Stimulated activated naive CD8-positive, alpha-beta T cell treated with anti-CD3 and anti-CD28 coated beads, Interleukin-15, Interleukin-2, amounts not matched to agents 100 U/mL and 50 U/mL, for 24 hours (primary cell): ENCODE results near the gene FADS2.

ENCODE experiments used
- ATAC-seq: fragments of 150-1000 bp; cut with Tn5 transposase; one replicate; pipeline ENCODE4 v1.10.0; 2021
- DNase-seq: peaks from one replicate; pipeline ENCODE4 v3.0.0; 2021

Gene FADS2

DNA sequence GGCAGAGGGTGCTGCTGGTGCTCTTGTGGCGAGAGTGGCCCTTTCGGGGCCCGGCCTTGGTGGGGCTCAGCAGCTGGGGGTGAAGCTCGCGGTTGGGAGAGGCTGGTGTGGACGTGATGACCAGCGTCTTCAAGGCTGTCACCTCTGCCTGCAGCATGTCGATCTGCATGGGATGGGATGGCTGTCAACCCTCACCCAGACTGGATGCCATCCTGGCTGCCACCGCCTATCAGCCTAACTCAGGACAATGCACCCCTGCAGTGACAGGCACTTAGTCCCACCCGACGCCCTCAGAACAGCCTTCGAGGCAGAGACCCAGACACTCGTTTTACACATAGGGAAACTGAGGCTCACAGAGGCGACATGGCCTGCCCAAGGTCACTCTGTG lies 78.4 kb downstream of the FADS2 start:
- no peak for ATAC-seq
- no peak for DNase-seq

DNA sequence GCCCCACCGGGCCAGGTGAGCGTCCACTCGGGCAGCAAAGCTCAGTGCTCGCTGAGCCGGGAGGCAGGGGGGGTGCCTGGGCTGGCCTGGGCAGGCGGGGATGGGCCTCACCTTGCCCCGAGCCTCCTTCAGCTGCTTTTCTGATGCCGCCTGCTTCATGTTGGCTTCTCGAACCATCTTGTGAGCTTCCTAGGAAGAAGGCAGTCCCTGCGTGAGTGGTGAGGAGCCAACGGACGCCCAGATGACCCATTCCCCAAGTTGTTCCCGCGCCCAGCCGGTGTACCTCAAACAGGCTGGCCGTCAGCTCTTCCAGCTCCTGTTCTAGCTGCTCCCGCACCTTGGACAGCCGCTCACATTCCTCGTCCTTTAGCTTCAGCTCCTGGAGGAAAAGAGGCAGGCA lies 79.2 kb downstream of the FADS2 start:
- DNase-seq = no peak

DNA sequence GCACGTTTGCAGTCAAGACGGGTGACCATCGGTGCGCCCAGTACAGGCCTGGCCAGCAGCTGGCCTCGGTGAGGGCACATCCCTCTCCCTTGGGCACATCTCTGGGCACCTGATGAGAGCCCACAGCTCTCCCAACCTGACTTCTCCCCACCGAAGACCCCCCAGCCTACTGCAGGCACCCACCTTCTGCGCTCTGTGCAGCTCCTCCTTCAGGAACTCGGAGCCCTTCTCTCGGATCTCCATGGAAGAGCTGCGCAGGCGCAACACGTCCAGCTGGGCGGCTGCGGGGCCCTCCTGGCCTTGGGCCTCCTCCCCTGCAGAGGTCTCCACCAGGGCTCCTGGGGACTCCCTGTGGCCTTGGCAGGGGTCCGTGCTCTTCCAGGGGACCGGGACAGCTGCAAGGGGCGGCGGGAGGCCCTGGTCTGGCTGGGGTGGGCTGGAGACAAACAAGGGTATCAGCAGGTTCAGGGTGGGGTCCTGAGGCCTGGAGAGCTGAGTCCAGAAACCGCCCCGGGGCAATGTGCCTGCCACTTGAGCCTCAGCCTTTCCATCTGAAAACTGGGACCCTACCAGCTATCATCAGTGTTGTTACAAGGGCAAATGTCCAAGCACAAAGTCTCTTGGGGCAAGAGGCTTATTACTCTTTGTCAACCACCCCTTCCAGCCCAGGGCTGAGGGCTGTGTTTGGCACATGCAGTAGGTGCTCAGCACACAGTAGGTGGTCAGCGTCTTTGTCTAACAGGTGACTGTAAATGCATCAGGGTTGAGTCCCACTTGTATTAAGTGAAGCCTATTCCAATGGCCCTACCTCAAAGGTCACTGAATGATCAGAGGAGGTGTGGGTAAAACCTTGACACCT lies 80.0 kb downstream of the FADS2 start:
- no peak for ATAC-seq
- no peak for DNase-seq

More for the DNA sequence above, 79.2 kb downstream of the FADS2 start:
- ATAC-seq = no peak

DNA sequence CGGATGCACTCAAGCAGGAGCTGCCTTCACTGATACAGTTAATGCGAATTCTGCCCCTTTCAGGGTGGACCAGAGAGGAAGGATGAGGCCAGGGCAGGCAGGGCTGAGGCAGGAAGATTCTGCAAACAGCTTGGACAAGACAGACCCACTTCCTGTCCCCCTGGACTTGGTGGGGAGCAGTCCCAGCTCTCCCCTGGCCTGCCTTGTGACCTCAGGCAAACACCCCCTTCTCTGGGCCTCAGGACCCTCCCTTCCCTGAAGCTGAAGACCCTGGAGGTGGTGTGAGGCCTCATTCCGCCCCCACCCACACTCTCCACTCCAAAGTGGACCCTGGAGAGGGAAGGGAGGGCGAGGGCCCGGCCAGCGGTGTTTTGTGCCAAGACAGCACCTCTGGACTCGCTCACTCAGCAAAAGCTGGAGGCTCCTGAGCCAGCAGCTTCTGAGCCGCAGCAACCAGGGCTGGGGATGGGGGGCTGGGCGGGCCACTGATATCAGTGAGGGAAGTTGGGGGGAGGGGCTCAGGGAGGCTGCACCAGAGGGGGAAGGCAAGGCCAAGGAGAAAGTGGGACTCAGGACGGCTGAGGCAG lies 80.7 kb downstream of the FADS2 start:
- DNase-seq (no peak), ATAC-seq (no peak)

DNA sequence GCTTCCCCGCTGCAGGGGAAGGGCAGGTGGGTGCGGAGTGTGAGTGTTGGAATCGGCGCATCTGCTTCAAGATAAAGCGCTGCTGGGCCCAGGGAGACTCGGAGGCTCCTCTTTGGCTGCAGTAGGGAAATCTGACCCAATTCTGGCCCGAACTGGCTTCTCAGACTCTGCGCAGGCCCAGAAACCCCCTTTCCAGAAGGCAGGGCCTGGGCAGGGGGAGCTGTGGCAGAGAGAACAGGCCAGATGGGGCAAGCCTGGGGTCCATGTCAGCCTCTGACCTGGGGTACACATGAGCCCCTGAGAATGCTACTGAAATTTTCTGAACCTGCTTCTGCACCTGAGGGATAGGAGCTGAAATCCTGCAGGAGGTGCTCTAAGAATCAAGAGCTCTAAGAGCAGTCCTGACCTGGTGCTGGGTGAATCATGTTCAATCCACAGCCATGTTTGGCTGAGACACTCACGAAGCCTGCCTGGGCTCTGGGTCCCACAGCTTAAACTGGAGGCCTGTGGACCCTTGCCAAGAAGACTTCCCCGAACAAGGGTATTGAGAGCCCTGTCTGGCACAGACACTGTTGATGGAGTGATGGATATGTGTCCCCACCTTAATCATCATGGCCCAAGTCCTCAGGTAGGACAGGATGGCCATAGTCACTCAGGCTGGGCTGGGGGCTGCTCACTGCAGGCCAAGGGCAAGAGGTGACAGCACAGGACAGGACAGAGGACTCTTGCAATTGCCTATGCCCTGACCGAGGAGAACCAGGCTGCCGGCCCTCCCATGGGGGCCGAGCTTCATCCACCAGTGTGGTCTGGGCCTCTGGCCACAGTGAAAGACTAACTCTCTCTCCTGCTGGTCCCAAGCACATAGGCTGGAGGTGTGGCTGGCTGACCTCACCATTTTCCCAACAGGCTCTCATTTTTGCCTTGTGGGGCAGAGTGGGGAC lies 82.4 kb downstream of the FADS2 start:
- DNase-seq = no peak
- ATAC-seq = no peak

DNA sequence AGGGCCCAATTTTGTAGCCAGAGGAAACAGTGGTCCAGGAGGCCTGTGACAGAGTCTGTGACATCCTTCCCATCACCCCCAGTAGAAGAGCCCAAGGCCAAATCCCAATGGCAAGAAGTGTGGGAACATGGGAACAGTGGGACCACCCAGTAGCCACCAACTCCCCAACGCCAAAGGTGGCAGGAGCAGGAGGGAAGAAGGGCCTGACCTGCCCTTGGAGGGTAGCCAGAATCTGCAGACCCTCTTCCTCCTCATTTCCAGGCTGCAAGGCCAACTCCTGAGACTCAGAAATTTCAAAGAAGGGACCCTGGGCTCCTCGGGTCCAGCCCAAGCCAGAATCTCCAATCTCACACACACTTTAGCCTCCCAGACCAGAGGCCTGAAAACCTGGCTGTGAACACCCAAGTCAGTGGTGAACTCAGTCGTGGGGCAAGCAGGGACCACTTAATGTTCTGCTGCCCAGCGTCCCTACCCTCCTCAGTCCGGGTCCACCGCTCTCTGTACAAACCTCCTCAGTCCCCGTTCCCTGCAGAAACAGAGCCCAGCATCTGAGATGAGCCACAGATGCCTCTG lies 83.1 kb downstream of the FADS2 start:
- DNase-seq (no peak), ATAC-seq (no peak)

DNA sequence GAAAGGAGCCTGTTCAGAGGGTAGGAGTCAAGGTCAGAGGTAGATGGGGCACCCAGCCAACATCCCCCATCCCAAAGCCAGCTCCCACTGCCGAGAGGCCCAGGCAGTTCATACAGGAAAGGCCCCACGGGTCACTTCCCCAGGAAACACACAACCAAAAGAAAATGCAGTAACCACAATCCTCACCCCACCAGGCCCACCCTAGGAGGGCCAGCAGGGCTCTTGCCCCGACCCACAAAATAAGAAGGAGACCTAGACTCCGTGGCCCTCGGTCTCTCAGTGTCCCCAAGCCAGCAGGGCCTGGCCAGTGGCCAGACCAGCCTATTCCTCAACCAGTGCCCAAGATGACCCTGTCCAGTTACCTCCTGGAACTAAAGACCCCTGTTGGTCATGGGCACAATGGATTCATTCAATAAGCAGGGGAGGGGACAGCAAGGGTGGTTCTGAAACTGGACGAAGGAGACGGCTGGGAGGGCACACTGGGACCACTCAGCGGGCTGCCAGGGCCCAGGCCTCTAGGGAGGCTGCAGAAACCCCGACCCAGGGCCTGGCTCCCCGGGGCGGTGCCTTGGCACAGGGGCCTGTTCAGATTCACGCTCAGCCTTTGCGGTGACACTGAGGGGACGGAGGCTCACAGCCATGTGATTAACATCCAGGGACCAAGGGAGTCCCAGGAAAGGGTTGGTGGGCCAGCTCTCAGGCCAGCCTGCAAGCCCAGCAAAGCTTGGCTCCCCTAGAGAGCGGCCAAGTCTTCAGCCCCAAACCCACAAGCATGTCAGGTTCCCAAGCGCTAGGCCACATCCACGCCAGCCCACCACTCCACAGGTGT lies 83.8 kb downstream of the FADS2 start:
- DNase-seq (no peak), ATAC-seq (no peak)

DNA sequence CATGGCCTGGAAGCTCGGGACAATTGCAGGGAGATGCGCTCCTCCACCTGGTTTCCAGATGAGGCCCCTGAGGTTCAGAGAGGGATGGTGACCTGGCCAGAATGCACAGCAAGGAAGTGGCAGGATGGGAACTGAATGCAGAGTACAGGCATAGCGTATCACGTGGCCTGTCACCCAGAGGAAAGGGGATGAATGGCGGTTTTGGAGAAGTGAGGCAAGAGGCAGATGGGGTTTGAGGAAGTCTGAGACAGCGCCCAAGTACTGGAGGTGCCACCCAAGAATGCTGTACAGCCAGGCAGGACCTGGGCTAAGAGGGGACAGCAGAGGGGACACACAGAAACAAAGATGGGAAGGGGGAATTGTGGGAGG lies 84.4 kb downstream of the FADS2 start:
- ATAC-seq (no peak), DNase-seq (no peak)

DNA sequence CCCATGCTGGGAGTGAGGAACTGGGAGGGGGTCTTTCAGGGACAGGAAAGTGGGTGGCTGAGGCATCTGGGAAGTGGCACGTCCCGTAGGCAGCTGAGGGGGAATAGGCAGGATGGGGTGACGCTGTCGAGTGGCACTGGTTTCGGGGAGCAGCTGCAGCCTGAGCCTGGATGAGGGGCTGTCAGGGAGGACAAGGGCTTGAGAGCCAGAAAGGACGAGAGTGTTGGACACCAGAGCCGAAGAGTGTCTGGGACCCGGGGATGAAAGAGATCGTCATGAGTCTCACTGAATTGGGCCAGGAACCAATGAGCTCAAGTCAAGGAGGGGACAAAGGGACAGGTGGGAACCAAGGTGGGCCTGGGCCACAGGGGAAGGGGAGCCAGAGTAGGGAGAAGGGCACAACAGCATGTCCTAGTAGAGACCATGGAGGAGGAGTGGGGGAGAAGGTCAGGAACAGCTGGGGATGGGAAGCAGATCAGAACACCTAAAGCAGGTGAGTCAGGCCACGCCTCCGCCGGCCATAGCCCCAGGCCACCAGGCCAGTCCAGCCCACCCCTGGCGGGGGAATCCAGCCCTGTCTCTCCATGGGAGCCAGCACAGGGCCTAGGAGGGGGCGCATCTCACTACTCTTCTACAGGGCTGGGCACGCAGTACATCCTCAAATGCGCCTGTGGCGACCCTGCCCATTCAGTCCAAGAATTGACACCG lies 85.0 kb downstream of the FADS2 start:
- ATAC-seq (no peak), DNase-seq (no peak)

DNA sequence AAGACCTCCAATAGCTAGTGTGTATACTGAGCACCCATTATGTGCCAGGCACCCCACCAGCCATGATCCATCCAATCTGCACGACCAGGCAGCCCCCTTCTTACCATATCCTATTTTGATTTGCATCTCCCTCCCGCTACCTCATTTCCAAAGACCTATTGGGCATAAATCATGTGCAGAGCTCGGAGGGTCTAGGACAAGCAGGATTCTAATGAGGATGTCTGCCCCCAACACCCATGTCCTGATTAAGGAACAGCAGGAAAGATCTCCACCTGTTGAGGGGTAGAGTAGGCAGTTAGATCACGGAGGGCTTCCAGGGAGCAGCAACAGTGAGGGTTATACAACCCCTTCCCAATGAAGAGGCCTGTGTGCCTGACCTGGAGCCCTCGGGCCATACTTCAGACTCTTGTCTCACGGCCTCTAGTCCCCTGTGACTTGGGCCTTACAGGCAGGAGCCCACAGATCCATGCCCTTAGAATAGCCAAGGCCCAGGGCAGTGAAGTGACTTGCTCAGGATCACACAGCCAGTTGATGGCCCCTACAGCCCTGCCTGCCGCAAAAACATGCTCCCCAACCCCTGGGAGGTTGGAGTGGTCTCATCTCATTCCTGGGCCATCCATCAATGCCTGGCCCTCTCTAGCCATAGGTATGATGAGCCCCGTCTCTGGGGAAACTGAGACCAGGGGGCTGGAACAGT lies 85.7 kb downstream of the FADS2 start:
- ATAC-seq = no peak
- DNase-seq = no peak

DNA sequence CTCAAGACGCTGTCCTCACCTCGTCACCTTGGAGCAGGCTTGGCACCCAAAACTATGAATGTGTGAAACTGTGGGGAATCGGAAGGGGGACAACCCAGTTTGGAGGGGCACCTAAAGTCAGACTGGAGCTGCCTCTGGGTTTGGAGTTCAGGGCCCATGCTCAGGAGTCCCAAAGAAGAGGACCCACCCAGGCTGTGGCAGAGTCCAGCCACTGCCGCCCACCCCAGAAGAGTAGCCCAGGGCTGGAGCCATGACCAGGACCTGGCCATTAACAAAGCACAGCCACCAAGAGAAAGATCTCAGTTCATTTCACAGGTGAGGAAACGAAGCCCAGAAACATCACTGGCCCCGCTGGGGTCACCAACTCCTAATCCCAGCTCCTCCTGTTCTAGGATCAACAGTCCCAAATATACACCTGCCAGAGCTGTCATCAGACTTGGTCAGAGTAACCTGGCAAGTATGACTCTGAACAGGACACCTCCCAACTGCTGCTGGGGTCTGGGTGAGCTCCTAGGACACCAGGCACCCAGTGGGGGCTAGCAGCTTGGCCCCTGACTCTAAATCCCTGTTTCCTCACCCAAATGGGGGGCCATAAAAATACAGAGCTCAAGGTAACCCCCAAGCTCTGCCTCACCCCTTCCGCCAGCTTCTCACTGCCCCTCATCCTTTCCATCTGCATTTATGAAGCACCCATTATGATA lies 86.5 kb downstream of the FADS2 start:
- no peak for DNase-seq
- no peak for ATAC-seq

DNA sequence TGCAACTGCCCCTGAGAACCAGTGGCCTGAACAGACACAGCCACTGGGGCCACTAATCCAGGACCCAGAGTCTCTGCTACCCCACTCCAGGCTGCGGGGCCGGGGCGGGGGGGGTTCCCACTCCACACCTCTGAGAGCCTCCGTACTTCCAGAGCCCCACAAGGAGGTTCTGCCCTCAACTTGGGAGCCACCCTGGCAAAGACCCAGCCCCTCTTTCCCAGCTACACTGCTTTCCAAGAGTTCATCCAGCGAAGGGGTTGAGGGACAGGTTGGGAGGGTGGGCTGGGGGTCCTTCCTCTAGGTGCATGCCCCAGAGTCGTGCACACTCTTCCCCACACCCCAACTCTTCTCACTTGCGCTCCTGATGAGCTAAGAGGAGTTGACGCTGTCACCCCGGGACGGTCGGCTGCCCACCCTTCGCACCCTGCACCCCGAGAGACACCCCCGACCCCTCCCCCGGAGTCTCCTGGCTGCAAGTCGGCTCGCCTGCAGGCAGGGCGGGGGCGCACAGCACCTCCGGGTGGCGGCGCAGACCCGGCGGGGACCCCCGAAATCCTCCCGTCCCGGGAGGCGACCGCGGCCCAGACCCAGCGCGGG lies 88.7 kb downstream of the FADS2 start:
- ATAC-seq (no peak), DNase-seq (no peak)
